Testis (tissue), 3 donors: ENCODE data around the gene TXNDC5. TPM values are rescaled to one million over a fixed set of nuclear protein-coding genes. Genes with fewer than 3 reads are reported as not detected.

Experiments used
- DNase-seq: peaks from one replicate; pipeline ENCODE4 v3.0.0-alpha.2; 2019
- H3K27ac ChIP-seq, 2 donors: fragments of 200-600 bp; sonication (generic); one replicate each; pipeline ENCODE4 v1.5.1; 2019
- H3K27me3 ChIP-seq: fragments of 200-600 bp; sonication (generic); one replicate; pipeline ENCODE4 v1.5.1; 2019
- H3K36me3 ChIP-seq: fragments of 200-600 bp; sonication (generic); one replicate; pipeline ENCODE4 v1.5.1; 2017; ENCODE audit warnings: low read depth; ENCODE audit errors: missing control alignments
- H3K4me1 ChIP-seq: fragments of 200-600 bp; sonication (generic); one replicate; pipeline ENCODE4 v1.5.1; 2019
- H3K4me3 ChIP-seq, 2 donors: fragments of 200-600 bp; sonication (generic); one replicate each; pipeline ENCODE4 v1.5.1; 2017 to 2019
- H3K9me3 ChIP-seq: fragments of 200-600 bp; sonication (generic); one replicate; pipeline ENCODE4 v1.5.1; 2017
- POLR2A ChIP-seq: fragments of 450-650 bp; IDR thresholded peaks from one replicate; pipeline ENCODE4 v1.6.1; 2017; ENCODE audit warnings: antibody characterized with exemption, mild to moderate bottlenecking, moderate library complexity
- WGBS, 2 donors: methylation state at CpG; one replicate each; pipeline ENCODE4 v1.1.5; 2018; 5-methylcytosine and 5-hydroxymethylcytosine counted together
- intact Hi-C: fragments of 100-400 bp; cut with DNase I; formaldehyde crosslinking; loops from one replicate; pipeline ENCODE4 v1.15.1; 2023; ENCODE audit warnings: low total_unique reads
- polyA plus RNA-seq: library from polyadenylated mRNA; stranded (reverse); fragments of 350-450 nt; fragmentation: Illumina TruSeq; extraction: RNeasy Lipid Tissue Mini Kit (QIAGEN cat#74804); gene quantifications from one replicate; pipeline ENCODE4 v1.2.3, GENCODE V29; 2014; ENCODE audit warnings: low read depth, low replicate concordance; ENCODE audit not compliant: insufficient read depth
- total RNA-seq, 2 donors: library from RNA; depleted of rRNA; stranded (reverse); fragments of >200 nt; gene quantifications; one replicate each; pipeline ENCODE4 v1.2.3, GENCODE V29; 2016
- TF ChIP-seq, protein P1 (sequence below), 3 experiments: fragments of 450-650 bp in 2 of 3; fragments of 200-600 bp in 1 of 3; sonication (generic) in 1 of 3; IDR thresholded peaks; one replicate each; pipeline ENCODE4 v1.5.1; 2016 to 2019; ENCODE audit warnings: antibody characterized with exemption in 3 of 3, mild to moderate bottlenecking in 2 of 3, moderate library complexity in 1 of 3

TXNDC5 gene
- total and polyA plus RNA-seq, 3 donors from 2014 or later = 56.5 to 98.7 (median 67.0) TPM

DNA sequence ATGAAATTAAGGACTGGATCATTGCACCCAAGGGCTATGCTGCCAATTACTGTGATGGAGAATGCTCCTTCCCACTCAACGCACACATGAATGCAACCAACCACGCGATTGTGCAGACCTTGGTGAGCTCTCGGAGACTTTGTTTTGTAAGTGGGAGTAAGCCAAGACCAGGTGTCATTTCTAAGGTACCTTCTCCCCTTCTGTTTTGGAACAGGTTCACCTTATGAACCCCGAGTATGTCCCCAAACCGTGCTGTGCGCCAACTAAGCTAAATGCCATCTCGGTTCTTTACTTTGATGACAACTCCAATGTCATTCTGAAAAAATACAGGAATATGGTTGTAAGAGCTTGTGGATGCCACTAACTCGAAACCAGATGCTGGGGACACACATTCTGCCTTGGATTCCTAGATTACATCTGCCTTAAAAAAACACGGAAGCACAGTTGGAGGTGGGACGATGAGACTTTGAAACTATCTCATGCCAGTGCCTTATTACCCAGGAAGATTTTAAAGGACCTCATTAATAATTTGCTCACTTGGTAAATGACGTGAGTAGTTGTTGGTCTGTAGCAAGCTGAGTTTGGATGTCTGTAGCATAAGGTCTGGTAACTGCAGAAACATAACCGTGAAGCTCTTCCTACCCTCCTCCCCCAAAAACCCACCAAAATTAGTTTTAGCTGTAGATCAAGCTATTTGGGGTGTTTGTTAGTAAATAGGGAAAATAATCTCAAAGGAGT lies 30.4 kb downstream of the TXNDC5 start:
- intact Hi-C loops = no loop called here

DNA sequence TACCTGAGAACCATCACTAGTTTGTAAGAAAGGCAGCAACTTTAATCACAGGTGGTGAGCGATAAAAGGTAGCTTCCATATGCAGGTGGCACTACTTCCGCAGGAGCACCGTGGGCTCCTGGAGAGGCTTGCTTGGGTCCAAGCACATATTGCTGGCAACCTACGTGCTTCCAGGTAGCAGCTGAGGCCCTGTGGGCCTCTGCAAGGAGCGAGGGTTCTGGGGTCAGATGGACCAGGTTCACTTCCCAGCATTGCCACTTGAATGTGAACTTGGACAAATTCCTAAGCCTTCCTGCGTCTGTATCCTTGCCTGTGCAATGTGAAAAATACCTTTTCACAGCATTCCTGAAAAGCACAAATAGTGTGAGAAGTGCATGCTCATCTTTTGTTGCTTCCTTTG lies 31.0 kb downstream of the TXNDC5 start:
- DNase-seq = no peak
- WGBS, 2 donors = 90 to 93% methylated on average over 6 of the region's 6 CpGs
- intact Hi-C loops = no loop called here

More for the DNA sequence above, 30.4 kb downstream of the TXNDC5 start:
- no peak for TF ChIP-seq POLR2A
- TF ChIP-seq, protein P1, sequence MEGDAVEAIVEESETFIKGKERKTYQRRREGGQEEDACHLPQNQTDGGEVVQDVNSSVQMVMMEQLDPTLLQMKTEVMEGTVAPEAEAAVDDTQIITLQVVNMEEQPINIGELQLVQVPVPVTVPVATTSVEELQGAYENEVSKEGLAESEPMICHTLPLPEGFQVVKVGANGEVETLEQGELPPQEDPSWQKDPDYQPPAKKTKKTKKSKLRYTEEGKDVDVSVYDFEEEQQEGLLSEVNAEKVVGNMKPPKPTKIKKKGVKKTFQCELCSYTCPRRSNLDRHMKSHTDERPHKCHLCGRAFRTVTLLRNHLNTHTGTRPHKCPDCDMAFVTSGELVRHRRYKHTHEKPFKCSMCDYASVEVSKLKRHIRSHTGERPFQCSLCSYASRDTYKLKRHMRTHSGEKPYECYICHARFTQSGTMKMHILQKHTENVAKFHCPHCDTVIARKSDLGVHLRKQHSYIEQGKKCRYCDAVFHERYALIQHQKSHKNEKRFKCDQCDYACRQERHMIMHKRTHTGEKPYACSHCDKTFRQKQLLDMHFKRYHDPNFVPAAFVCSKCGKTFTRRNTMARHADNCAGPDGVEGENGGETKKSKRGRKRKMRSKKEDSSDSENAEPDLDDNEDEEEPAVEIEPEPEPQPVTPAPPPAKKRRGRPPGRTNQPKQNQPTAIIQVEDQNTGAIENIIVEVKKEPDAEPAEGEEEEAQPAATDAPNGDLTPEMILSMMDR (IDR thresholded peaks at IDR 0.05) = no peak
- Histone ChIP-seq H3K4me1 (no peaks in the 10 kb centered on the region), H3K27me3 (no peaks in the 10 kb centered on the region), H3K4me3 (no peak overlapping the region), H3K36me3 (no peaks in the 10 kb centered on the region), H3K9me3 (no peaks in the 10 kb centered on the region), H3K27ac (no peak overlapping the region)
- WGBS, 2 donors = 82 to 86% methylated on average over 13 of the region's 13 CpGs
- no peak for DNase-seq

DNA sequence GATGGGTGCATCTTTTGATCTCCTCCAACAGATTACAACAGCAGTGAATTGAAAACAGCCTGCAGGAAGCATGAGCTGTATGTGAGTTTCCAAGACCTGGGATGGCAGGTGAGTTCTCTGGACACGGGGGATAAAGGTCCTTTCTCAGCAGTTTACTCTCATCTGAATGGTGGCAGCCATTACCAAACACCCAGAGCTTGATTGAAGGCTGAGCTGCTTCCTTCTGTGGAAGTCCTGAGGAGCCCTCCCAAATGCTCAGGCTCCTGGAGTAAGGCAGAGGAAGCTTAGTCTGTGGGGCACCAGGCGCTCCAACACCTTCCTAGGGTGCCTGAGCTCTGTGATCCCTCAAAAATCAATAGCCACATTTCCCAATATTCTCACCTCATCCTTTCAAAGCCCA lies 31.5 kb downstream of the TXNDC5 start:
- Histone ChIP-seq H3K27me3 (no peaks in the 10 kb centered on the region), H3K9me3 (no peaks in the 10 kb centered on the region), H3K36me3 (no peaks in the 10 kb centered on the region), H3K27ac (no peak overlapping the region), H3K4me1 (no peaks in the 10 kb centered on the region), H3K4me3 (no peak overlapping the region)
- TF ChIP-seq, protein P1 (IDR thresholded peaks at IDR 0.05) = no peak
- TF ChIP-seq POLR2A = no peak
- no peak for DNase-seq
- 89 to 93% methylated on average over 2 of the region's 2 CpGs for WGBS, 2 donors
- intact Hi-C loops = no loop called here

More for the DNA sequence above, 31.0 kb downstream of the TXNDC5 start:
- Histone ChIP-seq H3K27ac (no peak overlapping the region), H3K36me3 (no peaks in the 10 kb centered on the region), H3K4me3 (no peak overlapping the region), H3K27me3 (no peaks in the 10 kb centered on the region), H3K9me3 (no peaks in the 10 kb centered on the region), H3K4me1 (no peaks in the 10 kb centered on the region)
- TF ChIP-seq, protein P1 (IDR thresholded peaks at IDR 0.05) = no peak
- TF ChIP-seq POLR2A = no peak

DNA sequence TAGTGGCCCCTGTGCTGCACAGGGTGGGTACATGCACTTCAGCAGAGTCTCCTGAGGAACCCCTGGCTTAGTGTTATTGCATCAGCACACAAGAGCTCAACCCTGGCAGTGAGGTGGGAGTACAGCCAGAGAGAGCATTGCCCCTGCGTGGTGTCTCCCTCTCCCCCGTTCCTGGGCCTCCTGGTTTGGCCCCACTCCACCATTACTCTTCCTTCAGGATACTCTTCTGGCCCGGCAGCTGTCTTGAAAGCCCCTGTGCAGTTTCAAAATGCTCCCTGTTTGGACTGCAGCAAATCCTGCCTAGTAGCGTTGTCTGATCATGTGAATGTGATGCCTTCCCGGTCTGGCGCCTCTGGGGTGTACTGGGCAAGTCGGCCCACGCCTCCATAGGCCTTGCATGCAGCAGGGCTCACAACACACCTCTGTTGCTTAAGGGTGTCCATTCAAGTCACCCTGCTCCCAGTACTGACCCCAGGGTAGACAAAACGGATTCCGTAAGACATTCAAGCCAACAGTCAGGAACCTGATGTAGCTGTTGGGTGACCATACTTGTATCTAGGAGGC lies 32.1 kb downstream of the TXNDC5 start:
- TF ChIP-seq POLR2A = no peak
- TF ChIP-seq, protein P1 (IDR thresholded peaks at IDR 0.05) = no peak
- no peaks in the 10 kb centered on the region for H3K9me3 ChIP-seq
- H3K27me3 ChIP-seq = no peaks in the 10 kb centered on the region
- no peaks in the 10 kb centered on the region for H3K4me1 ChIP-seq
- 79 to 83% methylated on average over 8 to 10 of the region's 10 CpGs for WGBS, 2 donors
- intact Hi-C loops = no loop called here
- no peak overlapping the region for H3K27ac ChIP-seq
- no peaks in the 10 kb centered on the region for H3K36me3 ChIP-seq
- no peak overlapping the region for H3K4me3 ChIP-seq
- DNase-seq = no peak
